GM21423 (cell line): ENCODE measurements around the gene NINJ2.

Experiments used
- ATAC-seq: cut with Tn5 transposase; IDR thresholded peaks from one replicate; pipeline ENCODE4 v1.9.1; 2021; ENCODE audit warnings: mild to moderate bottlenecking, moderate library complexity; ENCODE audit not compliant: unreplicated experiment

The NINJ2 gene

DNA sequence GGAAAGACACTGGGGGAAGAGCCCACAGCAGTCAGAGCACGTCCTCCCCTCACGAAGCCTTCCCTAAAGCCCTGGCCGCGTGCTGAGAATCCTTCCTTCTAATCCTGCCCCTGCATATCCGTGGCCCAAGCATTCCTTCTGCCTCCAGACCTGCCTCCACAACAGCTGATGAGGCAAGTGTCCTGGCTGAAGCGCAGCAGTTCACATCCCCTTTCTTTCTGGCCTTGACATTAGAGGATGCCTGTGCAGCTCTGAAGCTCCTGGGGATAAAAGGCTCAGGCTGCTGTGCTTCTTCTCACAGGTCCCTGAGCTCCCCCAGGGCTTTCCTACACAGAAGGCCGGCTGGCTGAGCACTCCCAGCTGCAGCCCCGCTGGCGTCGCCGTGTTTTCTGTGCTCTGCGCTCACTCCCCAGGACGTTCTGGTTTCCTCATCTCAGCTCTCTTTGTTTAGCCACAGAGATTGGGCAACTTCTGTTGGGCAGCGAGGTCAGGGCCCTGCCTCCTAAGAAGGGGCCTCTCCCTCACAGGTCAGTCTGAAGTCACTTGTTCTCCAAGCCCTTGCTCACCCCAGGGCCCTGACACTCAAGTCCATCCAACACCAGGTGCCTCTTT lies 45.8 kb downstream of the NINJ2 start:
- no peak for ATAC-seq

DNA sequence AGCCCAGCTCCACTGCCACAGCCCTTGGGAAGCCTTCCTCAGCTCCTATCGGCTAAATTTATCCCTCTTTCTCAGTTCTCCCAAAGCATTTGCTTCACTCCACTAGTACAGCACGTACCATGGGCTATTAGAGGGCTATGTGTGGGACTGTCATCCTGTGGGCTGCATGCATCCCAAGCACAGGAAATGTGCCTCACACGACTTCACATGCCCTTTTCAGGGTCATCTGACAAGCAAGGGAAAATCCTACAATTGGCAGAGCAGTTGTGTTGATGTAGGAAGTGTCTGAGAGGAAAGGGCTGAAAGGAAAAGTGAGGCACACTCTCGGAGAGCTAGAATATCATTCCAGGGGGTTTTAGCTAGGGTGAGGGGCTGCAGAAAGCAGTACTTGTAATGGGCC lies 47.6 kb downstream of the NINJ2 start:
- ATAC-seq = no peak

DNA sequence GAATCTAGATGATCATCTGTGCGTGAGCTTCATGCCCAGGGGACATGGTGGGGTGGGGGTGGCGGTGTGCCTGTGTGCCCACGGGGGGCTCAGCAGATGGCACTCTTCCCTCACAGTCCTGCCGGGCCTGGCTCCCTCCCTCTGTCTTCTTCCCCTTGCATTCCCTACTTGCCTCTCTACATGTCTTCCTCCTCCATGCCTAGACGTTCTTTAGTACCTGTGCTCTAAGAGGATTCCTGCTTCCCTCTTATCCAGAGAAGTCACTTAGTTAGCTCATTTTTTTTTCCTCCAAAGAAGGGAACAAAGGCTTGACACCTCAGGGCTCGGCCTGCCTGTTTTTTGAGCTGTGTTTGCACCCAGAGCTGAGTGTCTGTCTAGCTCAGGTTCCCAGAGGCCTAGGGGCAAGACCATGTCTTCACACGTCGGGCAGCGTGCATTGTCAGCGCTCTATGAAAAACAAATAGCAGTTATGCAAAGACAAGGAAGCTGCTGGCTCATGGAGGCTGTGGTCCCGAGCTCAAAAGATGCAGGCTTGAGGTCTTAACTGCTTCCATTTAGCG lies 48.8 kb downstream of the NINJ2 start:
- no peak for ATAC-seq

DNA sequence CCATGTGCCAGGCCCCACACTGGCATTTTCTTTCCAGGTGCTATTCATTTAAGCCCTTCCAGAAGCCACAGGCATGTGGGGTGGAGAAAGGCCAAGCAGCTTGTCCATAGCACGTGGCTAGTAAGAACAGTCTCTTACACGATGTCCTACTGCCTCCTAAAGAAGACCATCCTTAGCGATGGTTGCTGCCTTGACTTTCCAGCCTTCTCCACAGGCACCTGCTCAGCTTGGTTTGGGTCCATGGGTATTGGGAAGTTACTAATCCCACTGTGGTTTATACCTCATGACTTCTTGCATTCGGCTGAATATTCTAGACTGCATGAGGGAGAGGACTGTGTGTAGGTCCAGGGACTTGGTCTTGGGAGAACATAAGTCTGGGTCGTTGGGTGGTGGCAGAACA lies 49.2 kb downstream of the NINJ2 start:
- ATAC-seq = no peak

DNA sequence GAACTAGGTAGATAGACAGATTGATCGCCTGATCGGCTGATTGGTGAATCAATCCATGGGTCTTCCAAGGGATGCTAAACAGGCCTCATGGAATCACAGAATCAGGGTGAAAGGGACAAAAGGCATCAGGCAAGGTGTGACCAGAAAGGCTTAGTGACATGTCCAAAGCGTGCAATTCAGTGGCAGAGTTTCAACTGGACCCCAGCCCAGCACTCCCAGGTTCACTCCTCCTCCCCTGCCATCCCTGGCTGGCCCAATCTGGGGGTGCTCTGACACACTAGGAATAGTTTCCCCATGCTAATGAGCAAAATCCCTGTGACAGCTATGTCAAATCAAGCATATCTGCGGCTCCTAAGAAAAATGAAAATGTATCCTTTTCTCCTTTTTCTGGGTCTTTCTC lies 50.4 kb downstream of the NINJ2 start:
- ATAC-seq = no peak

DNA sequence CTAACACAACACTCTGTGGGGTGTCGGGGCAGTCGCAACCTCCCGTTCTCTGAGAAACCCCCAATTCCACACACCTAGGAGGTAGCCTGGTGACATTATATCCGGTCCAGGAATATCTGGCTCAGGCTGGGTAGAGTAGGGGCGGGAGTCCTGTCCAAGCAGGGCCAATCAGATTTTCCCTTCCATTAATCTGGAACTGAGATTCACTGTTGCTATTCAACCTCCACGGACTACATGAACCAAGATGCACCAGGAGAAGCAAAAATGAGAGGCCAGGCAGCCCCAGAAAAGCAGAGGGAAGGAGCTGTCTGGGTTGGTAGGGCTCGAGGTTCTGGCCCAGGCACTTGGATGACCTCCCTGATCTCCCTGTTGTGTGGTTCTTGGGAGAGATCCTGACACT lies 51.0 kb downstream of the NINJ2 start:
- no peak for ATAC-seq

DNA sequence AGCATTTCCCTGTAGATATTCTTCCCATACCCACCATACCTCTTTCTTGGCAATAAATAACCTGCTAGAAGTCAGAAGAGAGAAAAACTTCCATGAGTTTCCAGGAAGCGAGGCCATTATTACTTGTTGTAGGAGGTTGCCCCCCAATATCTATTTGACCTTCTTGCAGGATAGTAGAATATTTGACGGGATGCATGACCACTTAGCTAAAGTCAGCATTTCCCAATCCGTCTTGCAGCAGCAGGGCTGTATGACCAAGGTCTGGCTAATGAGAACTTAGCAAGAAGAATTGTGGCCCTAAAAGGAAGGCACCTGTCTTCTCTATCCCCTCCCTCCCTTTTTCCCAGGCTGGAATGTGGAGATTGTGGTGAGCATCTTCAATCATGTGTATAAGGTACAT lies 51.5 kb downstream of the NINJ2 start:
- no peak for ATAC-seq

DNA sequence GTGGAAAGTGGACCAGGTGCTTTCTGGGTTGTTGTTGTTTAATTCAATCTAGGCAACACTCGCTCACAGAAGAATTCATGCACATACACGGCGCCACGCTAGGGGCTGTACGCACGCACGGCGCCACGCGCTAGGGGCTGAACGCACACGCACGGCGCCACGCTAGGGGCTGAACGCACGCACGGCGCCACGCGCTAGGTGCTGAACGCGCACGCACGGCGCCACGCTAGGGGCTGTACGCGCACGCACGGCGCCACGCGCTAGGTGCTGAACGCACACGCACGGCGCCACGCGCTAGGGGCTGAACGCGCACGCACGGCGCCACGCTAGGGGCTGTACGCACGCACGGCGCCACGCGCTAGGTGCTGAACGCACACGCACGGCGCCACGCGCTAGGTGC lies 54.3 kb downstream of the NINJ2 start:
- ATAC-seq = no peak

DNA sequence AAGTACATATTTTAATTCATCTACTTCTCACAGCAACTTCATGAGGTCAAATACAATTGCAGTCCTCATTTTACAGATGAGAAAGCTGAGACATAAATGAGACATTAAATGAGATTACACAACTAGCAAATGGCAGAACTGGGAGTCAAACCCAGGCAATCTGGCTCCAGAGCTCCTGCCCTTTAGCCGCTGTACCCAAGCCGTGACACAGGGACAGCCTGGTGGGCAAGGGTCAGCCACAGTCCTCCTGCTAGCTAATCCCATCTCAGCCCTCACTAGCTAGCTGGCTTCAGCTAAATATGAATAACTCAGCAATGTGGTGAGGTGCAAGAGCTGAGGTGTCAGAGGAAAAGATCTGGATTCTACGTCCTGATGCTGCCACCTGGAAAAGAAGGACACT lies 54.8 kb downstream of the NINJ2 start:
- no peak for ATAC-seq

DNA sequence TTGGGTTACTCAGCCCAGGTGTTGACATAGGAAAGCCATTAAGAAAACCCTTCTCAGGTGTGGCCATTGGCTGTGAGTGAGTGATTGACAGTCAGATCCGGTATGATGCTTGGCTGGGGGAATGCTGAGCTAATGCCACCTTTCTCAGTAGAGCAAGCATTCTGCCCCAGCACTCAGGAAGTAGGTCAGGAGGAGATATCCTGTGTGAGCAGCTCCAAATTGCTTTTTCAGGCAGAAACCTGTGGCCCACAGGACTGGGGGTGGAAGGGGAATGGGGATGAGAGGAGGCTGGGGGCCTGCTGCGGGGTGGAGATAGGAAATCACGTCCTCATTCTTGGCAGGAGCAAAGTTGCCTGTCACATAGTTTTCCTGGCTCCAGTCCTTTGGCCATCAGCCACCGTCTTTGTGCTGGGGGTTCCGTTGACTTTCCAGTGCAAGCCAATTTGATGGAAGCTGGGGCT lies 55.7 kb downstream of the NINJ2 start:
- ATAC-seq = no peak

DNA sequence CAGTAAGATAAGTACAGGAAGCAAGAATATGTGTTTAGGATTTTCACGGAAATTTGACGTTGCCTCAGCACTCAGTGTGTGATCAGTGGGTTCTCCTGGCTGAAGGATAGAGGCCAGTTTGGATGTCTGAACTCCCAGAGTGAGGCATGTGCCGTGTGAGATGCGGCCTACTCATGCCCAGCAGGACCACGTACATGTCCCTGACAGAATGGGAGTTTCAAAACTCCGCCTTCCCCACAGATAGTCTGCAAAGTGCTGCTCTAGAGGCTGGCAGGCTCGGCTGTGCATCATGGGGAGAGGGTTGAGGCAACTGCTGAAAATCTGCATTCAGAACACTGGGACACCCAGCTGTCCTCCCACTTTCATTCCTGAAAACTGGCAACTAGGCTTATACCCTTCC lies 58.3 kb downstream of the NINJ2 start:
- no peak for ATAC-seq

DNA sequence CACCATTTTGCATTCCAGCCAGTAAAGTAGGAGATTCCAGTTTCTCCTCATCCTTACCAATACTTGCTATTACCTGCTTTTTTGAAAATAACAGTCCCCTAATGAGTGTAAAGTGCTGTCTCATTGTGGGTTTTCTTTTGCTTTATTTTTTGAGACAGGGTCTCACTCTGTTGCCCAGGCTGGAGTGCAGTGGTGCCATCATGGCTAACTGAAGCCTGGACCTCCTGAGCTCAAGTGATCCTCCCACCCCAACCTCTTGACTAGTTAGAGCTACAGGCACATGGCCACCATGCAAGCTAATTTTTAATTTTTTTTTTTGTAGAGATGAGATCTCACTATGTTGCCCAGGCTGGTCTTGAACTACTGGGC lies 60.6 kb downstream of the NINJ2 start:
- no peak for ATAC-seq

DNA sequence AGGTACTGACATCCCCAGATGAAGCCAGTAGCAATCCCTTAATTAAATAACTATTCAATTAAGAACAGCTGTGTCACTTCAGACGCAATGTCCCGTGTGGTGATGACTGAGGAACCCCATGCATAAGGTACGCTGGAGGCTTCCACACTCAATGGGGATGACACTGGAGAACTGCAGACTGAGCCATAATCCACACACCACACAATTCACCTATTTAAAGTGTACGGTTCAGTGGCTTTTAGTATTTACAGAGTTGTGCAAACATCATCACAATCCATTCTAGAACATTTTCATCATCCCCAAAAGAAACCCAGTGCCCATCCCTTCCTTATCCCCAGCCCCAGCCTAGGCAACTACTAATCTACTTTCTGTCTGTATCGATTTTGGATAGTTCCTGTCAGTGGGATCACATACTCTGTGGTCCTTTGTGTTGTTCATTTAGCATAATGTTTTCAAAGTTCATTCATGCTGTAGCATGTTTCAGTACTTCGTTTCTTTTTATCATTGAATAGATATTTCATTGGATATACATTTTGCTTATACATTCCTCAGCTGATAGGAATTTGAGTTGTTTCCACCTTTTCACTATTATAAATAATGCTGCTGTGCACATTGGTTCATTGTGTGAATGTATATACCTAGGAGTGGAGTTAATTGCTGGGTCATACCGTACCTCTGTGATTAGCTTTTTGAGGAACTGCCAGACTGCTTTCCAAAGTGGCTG lies 61.1 kb downstream of the NINJ2 start:
- no peak for ATAC-seq

DNA sequence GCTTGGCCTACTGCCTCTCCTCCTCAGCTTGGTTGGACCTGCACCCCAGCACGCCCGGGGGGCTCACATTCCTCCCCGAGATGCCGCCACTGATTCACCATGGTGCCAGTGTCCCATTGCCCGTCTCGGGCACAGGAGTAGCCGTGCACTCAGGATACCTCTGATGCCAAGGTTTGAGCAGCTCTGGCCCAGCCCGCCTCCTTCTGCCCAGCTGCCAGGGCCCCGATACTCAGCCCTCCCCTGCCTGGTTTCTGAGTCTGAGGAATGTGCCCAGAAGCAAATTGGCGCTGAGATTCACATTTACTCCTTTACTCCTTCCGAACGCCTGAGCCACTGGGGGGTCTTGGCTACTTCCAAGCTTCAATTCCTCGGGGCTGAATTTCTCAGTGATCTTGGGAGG lies 63.5 kb downstream of the NINJ2 start:
- no peak for ATAC-seq

DNA sequence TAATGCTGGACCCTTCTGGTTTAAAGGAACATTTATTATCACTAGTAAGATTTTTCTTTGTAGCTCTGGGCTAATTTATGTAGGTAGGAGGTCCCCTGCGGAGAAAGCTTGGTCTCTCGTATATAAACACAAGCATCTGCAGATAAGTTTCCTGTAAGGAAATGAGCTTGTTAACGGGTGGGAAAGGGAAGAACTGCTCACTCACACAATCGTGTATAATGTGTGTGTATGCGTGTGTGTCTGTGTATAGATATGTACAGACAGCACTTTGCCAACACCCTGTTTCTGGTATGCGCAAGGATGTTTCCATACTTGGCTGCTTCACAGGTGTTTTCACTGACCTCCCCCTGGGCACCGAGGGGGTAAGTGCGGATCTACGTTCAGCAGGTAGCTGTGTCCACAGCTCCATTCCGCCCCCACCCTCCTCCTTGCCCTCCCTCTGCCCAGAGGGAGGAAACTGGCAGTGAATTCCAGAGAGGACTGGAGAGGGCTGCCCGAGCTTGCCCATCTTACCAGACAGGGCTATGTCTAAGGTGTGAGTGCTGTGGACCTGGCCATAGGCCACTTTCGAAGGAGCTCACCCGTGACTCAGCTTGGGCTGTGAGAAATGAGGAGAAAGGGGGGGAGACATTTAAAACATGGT lies 65.2 kb downstream of the NINJ2 start:
- ATAC-seq = no peak

DNA sequence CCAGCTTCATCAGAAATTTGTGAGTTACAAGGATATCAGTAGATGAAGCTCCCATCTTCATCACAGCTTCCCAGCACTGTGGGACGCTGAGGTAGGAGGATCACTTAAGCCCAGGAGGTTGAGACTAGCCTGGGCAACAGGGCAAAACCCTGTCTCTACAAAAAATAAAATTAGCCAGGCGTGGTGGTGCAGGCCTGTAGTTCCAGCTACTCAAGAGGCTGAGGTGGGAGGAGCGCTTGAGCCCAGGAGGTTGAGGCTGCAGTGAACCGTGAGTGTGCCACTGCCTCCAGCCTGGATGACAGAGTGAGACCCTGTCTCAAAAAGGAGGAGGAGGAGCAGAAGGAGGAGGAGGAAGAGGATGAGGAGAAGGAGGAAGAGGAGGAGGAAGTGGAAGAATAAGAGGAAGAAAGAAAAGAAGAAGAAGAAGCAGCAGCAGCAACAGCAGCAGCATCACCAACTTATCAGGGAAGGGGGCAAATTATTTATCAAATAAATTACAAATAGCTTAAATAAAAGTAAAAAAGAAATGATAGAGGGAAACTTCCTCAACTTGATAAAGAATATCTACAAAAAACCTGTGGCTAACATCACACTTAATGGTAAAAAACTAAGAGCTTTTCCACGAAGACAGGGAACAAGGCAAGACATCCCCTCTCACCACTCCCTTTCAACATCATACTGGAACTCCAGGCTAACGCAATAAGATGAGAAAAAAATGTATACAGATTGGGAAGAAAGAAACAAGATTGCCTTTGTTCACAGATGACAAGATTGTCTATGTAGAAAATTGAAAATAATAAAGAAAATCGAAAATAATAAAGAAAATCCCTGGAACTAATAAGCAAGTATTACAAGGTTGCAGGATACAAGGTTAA lies 69.6 kb downstream of the NINJ2 start:
- no peak for ATAC-seq

DNA sequence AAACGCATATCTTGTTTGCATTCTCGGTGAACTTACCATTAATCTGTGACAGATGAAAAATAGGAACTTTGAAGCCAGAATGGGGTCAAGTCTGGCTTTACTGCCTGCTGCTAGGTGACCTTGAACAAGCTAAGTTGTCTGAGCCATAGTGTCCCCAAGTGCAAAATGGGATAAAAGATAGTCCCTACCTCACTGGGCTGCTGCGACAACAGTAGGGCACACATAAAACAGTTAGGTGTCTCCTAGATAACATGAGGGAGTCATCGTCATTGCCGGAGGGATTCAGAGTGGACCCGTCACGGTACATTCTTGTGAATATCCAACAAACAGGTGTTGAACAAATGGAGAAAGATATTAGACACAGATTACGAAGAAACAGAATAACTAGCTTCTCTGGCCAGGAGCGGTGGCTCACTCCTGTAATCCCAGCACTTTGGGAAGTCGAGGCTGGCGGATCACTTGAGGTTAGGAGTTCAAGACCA lies 71.2 kb downstream of the NINJ2 start:
- no peak for ATAC-seq

DNA sequence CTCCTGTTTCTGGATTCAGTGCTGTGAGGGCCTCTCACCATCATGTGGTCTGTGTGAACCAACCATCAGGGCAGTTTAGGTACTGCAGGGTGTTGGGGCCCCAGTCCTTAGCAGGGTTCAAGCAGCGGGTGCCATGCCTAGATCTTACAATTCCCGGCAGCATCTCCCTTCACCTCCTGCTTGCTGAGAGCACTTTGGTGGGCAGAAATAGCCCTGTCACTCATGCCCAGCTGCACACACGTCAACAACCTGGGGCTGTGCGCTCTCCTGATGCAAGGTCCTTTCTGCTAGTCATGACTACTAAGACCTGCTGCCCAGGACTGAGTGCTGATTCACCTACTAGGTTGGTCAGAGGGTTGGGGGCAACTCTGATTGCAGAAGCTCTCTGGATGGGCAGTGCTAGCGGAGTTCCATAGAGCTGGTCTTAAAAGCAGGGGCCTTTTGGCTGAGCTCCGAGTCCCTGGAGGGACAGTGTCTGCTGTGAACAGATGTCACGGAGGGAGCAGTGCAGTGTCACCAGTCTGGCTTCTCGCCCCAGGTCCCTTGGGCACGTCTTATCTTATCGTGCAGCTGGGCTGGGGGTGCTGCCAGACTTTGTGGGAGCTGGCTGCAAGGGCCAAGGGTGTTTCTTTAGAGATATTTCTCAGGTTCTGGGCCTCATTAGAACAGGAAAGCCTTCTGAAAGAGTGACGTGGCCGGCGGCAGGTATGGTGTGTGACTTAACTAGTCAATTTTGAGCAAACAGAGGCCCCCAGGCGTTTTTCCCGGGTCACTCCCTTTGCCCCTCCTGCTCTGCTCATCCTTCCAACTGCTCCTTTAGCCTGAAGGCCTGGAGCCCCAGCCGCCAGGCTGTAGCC lies 71.8 kb downstream of the NINJ2 start:
- no peak for ATAC-seq

DNA sequence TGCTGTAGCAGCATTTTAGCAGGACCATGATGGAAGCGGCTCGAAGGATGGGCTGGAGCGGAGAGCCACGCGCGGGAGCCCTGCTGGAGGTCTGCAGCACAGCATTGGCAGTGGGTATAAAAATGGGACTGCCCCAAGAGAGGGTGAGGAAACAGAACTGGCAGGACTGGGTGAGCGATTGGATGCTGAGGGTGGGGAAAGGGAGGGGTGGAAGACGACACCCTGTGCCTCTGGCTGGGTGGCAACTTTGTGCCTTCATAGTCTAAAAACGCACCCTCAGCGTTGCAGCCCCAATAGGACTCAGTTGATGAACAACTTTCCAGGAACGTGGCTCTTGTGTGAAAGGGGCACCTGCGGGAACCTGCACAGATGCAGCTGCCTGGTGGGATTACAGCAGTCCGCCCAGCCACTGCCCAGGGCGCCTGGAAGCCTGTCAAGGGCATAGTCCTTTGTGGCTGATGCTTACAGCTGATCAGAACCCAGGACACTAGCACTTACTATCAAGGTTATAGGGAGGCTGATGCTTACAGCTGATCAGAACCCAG lies 73.0 kb downstream of the NINJ2 start:
- ATAC-seq = no peak

DNA sequence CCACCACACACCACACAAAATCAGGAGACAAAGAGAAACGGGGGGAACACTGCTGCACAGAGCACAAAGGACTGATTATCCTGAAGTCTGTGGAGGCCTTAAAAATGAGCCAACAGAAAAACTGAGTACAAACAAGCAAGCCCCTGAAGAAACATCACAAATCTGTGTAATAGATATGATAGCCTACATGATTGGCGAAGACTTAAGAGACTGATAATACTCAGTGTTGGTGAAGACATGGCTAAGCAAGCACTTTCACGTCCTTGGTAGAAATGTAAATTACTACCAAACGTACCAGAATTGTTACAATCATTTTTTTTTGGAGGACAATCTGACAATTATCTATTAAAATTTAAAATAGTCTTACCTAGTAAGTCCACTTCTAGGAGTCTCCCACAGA lies 74.6 kb downstream of the NINJ2 start:
- ATAC-seq = no peak
